Astrocyte of the hippocampus (primary cell): ENCODE results near the gene ZC3H12A.
"Not testable (repeated sequence)": the region's sequence is repeated elsewhere in the genome, so short reads cannot be mapped to it uniquely, and the experiment has no call there.

ENCODE experiments used
- DNase-seq: peaks from one replicate; pipeline ENCODE4 v3.0.0; 2011; ENCODE audit warnings: low read depth, low spot score

ZC3H12A gene

DNA sequence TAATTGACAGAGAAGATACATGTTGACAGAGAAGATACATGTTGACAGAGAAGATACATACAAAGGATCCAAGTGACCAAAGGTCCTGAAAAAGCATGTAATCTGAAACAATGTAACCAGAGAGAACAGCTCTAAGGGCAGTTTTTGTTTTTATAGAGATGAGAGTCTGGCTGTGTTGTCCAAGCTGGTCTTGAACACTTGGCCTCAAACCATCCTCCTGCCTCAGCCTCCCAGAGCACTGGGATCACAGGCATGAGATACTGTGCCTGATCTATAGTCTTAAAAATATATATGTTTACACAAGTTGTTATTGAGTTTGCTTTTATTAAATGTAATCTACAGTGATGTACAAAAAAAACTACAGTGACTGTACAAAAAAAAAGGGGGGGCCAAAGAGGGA, 27.7 kb downstream of the ZC3H12A start:
- no peak for DNase-seq

DNA sequence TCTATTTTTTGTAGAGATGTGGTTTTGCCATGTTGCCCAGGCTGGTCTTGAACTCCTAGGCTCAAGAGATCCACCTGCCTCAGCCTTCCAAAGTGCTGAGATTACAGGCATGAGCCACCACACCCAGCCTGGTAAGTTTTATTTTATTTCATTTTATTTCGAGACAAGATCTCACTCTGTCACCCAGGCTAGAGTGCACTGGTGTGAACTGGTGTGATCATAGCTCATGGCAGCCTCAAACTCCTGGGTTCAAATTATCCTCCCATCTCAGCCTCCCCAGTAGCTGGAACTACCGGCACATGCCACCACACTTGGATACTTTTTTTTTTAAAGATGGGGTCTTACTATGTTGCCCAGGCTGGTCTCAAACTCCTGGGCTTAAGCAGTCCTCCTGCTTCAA, 28.4 kb downstream of the ZC3H12A start:
- not testable (repeated sequence) for DNase-seq

DNA sequence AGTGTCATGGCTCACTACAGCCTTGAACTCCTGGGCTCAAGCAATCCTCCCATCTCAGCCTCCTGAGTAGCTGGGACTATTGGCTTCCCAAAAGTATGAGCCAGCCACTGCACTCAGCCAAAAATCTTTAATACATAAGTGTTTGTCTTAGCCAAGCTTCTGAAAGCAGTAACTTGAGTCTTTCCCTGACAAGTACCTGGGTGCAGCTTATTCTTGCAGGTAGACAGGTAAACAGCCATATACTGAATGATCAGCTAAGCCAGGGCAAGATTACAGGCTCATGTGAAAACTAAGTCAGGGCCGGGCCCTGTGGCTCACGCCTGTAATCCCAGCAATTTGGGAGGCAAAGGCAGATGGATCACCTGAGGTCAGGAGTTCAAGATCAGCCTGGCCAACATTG, 32.4 kb downstream of the ZC3H12A start:
- no peak for DNase-seq

DNA sequence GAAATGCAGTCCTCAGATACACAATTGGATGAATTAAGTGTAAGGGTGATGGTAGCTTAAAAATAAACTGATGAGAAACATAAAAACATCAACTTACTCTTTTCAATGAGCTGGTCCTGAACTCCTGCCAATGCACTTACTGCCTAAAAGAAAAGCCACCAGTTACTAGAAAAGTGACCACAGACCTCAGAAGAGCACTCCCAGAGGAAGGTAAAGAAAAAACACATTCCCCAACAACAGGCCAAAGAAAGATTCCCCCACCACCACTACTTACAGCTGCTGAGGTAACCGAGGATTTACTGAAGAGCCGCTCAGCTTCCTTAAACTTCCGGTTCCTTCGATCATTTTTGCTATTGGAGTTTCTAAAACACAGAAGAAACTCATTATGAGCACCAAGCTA, 34.8 kb downstream of the ZC3H12A start:
- peak; percentile 80 for DNase-seq

DNA sequence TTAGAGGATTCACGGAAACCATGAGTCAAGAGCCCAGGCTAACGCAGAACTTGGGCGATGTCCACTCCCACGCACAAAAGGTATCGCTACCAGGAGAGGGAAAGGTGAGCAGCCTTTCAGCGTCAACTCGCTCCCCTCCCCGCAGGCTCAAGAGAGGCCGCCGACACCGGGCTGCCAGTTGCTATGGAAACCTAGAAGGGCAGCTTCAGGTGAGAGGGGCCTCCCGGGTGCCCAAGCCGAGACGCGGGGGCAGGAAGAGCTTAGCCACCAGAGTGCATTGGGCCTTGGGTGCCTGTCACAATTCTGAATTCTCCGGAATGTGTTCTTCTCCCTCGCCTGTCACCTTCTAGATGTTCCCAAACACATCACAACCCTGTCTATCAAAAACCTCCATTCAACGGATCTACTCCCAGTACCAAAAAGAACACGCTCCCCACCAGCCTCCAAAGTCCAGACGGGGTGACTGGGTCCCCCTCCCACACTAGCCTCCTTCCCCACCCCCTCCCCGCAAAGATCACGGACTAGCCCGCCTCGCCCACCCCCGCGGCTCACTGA, 39.5 kb downstream of the ZC3H12A start:
- DNase-seq: peak; percentile 51

DNA sequence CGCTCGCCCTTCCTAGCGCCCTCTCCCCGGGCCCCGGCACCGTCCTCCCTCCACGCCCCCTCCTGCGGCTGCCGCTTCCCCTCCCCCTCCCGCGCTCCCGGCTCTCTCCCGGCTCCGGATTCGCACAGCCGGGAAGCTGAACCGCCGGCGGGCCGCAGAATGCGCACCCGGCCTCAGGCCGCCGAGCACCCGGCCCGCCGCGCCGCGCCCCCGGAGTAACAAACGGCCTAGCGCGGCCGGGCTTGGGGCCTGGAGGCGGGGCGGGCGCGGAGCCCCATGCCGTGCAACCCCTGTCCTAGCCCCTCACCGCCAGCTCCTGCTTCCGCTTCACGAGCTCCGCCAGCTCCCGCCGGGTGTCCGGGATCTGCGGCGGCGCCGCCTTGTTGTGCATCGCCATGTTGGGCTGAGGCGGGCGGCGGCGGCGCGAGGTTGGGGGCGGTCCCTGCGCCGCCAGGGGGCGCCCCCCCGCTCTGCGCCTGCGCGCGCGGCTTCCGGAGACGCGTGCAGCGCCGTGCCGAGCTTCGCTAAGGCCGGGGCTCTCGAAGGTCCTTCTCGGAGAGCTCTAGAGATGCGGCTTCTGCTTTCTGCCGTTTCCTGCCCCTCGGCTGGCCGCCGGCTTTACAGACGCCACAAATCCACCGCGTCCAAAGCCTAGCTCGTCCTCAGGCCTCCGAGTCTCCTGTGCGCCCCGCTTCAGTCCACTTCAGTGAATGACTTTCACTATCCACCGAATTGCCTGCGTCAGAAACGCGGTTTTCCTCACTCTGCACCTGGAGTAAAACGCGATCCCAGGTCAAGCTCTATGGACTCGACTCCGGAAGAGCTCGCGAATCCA, 40.2 kb downstream of the ZC3H12A start, which contains the start of gene MEAF6:
MEAF6 (minus strand) TSS at position 417 of the 835 bp plus-strand sequence; CDS start at position 397, 20 bp downstream.
- peak; percentile 96 for DNase-seq

DNA sequence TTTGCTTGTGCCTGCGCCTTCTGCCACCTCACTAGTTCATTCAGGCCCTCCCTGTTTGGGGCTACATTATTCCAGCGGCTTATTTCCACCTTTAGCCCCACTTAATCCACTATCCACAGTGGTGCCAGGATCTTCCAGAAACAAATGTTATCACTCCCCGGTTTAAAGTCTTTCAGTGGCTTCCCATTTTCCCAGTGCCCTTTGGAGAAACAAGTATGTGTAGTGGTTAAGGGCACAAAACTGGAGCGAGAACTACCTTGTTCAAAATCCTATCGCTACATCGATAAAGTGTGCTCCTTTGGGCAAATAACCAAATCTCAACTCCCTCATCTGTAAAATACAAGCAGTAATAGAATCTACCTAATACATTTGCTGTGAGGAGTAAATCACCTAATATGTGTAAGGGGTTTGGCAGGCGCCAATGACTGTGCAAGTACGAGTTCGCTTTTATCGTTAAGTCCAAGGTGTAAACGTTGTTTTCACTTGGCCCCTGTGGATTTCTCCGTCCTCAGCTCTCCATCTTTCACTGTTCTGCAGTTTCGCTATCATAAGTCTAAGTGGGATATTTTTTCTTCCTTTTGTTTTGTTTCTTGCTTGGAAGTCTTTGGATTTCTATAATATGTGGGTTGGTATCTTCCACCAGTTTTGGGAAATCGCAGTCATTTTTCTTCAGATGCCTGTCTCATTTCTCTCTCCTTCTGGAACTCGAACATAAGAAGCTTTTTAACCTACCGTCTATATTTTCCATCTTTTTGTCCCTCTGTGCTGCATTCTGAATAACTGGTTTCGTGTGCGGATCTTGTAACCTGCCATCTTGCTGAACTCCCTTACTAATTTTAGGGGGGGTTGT, 41.0 kb downstream of the ZC3H12A start:
- DNase-seq: no peak

DNA sequence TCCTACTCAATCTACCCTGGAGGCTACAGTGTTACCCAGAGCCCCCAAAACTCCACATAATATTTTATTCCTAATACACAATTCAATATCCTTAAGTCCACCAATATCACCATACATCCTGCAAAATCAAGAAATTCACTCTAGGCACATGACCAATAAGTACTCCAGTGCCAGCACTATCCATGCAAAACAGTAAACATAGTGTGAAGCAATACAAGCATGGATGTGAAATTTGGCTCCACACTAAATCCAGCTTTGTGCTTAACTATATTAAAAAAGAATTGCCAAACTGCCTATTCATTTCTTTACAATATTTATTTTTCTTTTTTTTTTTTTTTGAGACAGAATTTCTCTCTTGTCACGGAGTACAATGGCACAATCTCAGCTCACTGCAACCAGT, 43.2 kb downstream of the ZC3H12A start:
- DNase-seq: no peak

DNA sequence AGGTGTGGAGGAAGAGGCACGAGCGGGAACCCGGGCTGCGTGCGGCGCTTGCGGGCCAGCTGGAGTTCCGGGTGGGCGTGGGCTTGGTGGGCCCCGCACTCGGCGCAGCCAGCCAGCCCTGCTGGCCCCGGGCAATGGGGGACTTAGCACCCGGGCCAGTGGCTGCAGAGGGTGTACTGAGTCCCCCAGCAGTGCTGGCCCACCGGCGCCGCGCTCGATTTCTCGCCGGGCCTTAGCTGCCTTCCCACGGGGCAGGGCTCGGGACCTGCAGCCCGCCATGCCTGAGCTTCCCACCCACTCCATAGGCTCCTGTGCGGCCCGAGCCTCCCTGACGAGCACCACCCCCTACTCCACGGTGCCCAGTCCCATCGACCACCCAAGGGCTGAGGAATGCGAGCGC, 43.9 kb downstream of the ZC3H12A start:
- DNase-seq: not testable (repeated sequence)

DNA sequence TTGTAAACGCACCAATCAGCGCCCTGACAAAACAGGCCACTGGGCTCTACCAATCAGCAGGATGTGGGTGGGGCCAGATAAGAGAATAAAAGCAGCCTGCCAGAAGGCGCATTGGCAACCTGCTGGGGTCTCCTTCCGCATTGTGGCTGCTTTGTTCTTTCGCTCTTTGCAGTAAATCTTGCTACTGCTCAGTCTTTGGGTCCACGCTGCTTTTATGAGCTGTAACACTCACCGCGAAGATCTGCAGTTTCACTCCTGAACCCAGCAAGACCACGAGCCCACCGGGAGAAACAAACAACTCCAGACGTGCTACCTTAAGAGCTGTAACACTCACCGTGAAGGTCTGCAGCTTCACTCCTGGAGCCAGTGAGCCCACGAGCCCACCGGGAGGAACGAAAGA, 44.5 kb downstream of the ZC3H12A start:
- DNase-seq: not testable (repeated sequence)

DNA sequence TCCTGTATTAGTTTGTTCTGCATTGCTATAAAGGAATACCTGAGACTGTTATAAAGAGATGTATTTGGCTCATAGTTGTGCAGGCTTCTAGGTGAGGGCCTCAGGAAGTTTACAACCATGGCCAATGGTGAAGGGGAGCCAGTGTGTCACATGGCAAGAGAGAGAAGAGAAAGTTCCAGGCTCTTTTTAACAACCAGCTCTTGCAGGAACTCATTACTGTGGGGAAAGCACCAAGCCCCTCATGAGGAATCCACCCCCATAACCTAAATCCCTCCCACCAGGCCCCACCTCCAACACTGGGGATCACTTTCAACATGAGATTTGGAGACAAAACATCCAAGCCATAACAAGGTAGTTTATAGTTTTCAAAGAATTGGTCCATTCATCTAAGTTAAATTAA, 45.2 kb downstream of the ZC3H12A start:
- no peak for DNase-seq

DNA sequence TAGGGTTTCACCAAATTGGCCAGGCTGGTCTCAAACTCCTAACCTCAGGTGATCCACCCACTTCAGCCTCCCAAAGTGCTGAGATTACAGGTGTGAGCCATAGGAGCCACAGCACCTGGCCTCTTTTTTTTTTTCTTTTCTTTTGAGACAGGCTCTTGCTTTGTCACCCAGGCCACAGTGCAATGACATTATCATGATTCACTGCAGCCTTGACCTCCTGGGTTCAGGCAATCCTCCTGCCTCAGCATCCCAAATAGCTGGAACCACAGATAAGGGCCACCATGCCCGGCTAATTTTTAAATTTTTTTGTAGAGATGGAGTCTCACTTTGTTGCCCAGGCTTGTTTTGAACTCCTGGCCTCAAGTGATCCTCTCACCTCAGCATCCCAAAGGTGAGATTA, 55.5 kb downstream of the ZC3H12A start:
- not testable (repeated sequence) for DNase-seq

DNA sequence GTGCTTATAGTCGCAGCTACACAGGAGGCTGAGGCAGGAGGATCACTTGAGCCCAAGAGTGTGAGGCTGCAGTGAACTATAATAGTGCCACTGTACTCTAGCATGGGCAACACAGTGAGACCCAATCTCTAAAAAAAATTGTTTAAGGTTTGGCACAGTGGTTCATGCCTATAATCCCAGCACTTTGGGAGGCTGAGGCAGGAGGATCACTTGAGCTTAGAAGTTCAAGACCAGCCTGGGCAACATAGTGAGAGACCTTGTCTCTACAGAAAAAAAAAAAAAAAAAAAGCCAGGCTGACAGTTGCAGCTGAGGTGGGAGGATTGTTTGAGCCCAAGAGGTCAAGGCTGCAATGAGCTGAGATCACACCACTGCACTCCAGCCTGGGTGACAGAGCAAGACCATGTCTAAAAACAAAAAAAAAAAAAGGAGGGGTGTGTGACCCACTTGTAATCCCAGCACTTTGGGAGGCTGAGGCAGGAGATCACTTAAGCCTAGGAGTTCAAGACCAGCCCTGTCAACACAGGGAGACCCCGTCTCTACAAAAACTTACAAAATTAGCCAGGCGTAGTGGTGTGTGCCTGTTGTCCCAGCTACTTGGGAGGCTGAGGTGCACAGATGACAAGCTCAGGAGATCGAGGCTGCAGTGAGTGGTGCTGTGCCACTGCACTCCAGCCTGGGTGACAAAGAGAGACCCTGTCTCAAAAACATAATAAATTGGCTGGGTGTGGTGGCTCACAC, 58.2 kb downstream of the ZC3H12A start:
- not testable (repeated sequence) for DNase-seq

DNA sequence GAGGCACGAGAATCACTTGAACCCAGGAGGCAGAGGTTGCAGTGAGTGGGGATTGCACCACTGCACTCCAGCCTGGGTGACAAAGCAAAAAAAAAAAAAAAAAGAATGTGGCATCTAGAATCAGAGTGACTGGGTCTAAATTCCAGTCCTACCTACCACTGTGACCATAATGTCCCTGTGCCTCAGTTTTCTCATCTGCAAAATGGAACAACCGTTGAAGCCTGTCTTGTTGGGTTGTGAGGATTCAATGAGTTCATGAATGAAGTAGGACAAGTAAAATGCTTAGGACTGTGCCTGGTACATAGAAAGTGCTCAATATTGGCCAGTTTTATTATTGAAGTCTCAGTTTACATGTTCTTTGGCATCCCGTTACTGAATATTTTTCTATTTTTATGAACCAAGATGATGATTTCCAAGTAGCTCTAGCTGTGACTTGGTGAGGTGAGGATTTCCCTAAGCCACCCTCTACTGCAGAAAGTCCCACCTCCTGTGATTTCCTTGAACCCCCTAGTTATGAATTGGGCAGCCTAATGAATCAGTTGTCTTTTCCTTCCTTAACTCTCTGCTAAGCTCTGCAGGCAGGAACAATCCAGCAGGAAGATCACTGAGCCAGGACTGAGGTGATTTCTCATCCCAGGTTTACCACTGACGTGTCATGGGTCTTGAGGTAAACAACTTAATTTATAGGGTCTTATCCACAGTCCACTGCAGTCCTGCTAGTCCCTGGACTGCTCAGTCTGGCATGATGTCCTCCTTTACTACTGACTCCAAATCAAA, 59.1 kb downstream of the ZC3H12A start:
- DNase-seq: no peak
